HepG2 (cell line): ENCODE data around the gene ACVRL1. TPM values are rescaled to one million over a fixed set of nuclear protein-coding genes. Genes with fewer than 3 reads are reported as not detected.

Source experiments
- ATAC-seq: fragments of 200-7000 bp; cut with Tn5 transposase; 3 replicates; pipeline ENCODE4 v1.9.1; 2020; ENCODE audit warnings: mild to moderate bottlenecking, moderate library complexity
- BruUV-seq: library from RNA; stranded (reverse); fragments of 400-500 nt; replicated peaks from 2 replicates; lab custom pipeline; 2021; lab: Mats Ljungman, UMichigan
- CTCF ChIA-PET: fragments of 300-600 bp; formaldehyde crosslinking; extraction: SDS; loops from one replicate; lab custom pipeline; 2021; ENCODE audit warnings: low total read pairs, inconsistent platforms, low intra/inter-chr PET ratio; lab: Yijun Ruan, JAX
- POLR2A ChIA-PET: fragments of 350-600 bp; sonication (Branson Sonifier 250); formaldehyde crosslinking; loops from one replicate; lab custom pipeline; 2020; ENCODE audit warnings: antibody characterized with exemption, inconsistent platforms; lab: Yijun Ruan, JAX
- DNase-seq: peaks from one replicate; pipeline ENCODE4 v3.0.0-alpha.2; 2015; ENCODE audit warnings: low spot score
- FAIRE-seq: peaks from 3 replicates; lab custom pipeline; 2011; peaks lifted over from hg19 to GRCh38; lab: Jason Lieb, UNC
- H2AFZ ChIP-seq: one replicate; pipeline ENCODE4 v1.6.1; 2011; ENCODE audit warnings: low read length, inconsistent platforms
- H3K27ac ChIP-seq: fragments of 300-600 bp; 3 replicates; pipeline ENCODE4 v1.8.0; 2011; ENCODE audit warnings: mixed run types, mild to moderate bottlenecking, mixed read lengths, low read length, inconsistent platforms; ENCODE audit not compliant: insufficient read depth; ENCODE audit errors: extremely low read length
- H3K27me3 ChIP-seq, 2 experiments: fragments of 200-600 bp in 1 of 2; 2 replicates in 1 of 2; 3 replicates in 1 of 2; pipeline versions ENCODE4 v1.6.0 to v1.8.0; 2011; ENCODE audit warnings: low read length in 2 of 2, mild to moderate bottlenecking in 2 of 2, moderate library complexity in 2 of 2, inconsistent platforms in 1 of 2; ENCODE audit not compliant: insufficient read depth in 2 of 2, control insufficient read depth in 1 of 2
- H3K36me3 ChIP-seq, 2 experiments: fragments of 200-600 bp in 1 of 2; replicated peaks in 1 of 2; 2 replicates in 1 of 2; 3 replicates in 1 of 2; pipeline versions ENCODE4 v1.5.1 to v1.8.0; 2011; ENCODE audit warnings: low read length in 2 of 2, inconsistent platforms in 1 of 2; ENCODE audit not compliant: insufficient read depth in 2 of 2, control insufficient read depth in 1 of 2
- H3K4me1 ChIP-seq: 2 replicates; pipeline ENCODE4 v1.5.1; 2012; ENCODE audit warnings: low read length, inconsistent platforms; ENCODE audit not compliant: insufficient read depth
- H3K4me2 ChIP-seq: 2 replicates; pipeline ENCODE4 v1.6.0; 2011; ENCODE audit warnings: low read depth, low read length, inconsistent platforms
- H3K4me3 ChIP-seq, 3 experiments: fragments of 200-600 bp in 1 of 3; sonication (generic), shearing (Covaris generic) in 1 of 3; replicated peaks in 1 of 3; 2 replicates each; pipeline ENCODE4 v1.5.1; 2011 to 2016; ENCODE audit warnings: low read length in 3 of 3, inconsistent platforms in 2 of 3, low read depth in 2 of 3, mild to moderate bottlenecking in 2 of 3, control low read depth in 1 of 3, mixed read lengths in 1 of 3; ENCODE audit not compliant: insufficient read depth in 1 of 3
- H3K79me2 ChIP-seq: one replicate; pipeline ENCODE4 v1.6.1; 2011; ENCODE audit warnings: low read length, inconsistent platforms; ENCODE audit not compliant: insufficient read depth
- H3K9ac ChIP-seq: 2 replicates; pipeline ENCODE4 v1.6.0; 2011; ENCODE audit warnings: mild to moderate bottlenecking, low read depth, low read length, inconsistent platforms; ENCODE audit not compliant: insufficient read depth
- H3K9me3 ChIP-seq: 2 replicates; pipeline ENCODE4 v1.5.1; 2012; ENCODE audit warnings: mild to moderate bottlenecking, low read length
- H4K20me1 ChIP-seq: 2 replicates; pipeline ENCODE4 v1.6.0; 2011; ENCODE audit warnings: inconsistent platforms, mild to moderate bottlenecking, low read length, moderate library complexity; ENCODE audit not compliant: insufficient read depth
- ATF7 ChIP-seq, 2 experiments: fragments of 450-650 bp in 1 of 2; sonication (generic) in 1 of 2; formaldehyde crosslinking in 1 of 2; IDR thresholded peaks; 2 replicates each; pipeline versions ENCODE4 v1.4.0 to v1.6.1; 2016 to 2020; ENCODE audit warnings: antibody characterized with exemption in 1 of 2, mild to moderate bottlenecking in 1 of 2, missing genetic modification reagents in 1 of 2
- E2F5 ChIP-seq: sonication (generic); formaldehyde crosslinking; conservative IDR thresholded peaks from 2 replicates; pipeline ENCODE4 v1.4.0; 2020; ENCODE audit warnings: missing genetic modification reagents
- RFXAP ChIP-seq: sonication (generic); formaldehyde crosslinking; IDR thresholded peaks from 2 replicates; pipeline ENCODE4 v1.4.0; 2020; ENCODE audit warnings: missing genetic modification reagents, borderline replicate concordance
- ZNF629 ChIP-seq: sonication (generic); formaldehyde crosslinking; conservative IDR thresholded peaks from 2 replicates; pipeline ENCODE4 v1.5.0; 2020; ENCODE audit warnings: missing genetic modification reagents
- WGBS: methylation state at CpG from one replicate; pipeline ENCODE4 v1.1.6; 2017; ENCODE audit warnings: low lambda C conversion rate; 5-methylcytosine and 5-hydroxymethylcytosine counted together
- in situ Hi-C: cut with HindIII; loops from 2 replicates; pipeline ENCODE4 v1.10.0; 2017; ENCODE audit warnings: low pct_unique_long_range_greater_than_20kb; ENCODE audit not compliant: extremely low pct_ligation_motif_present
- intact Hi-C: fragments of 100-400 bp; cut with micrococcal nuclease; formaldehyde crosslinking; loops from one replicate; pipeline ENCODE4 v1.10.0; 2022; ENCODE audit not compliant: unreplicated experiment
- polyA plus RNA-seq, 8 experiments: library from polyadenylated mRNA; depleted of rRNA in 3 of 8; stranded (reverse) in 7 of 8; unstranded in 1 of 8; fragments of >200 nt; fragmentation: Illumina TruSeq in 4 of 8; extraction: Trizol in 4 of 8; gene quantifications; 2 replicates each; pipeline versions ENCODE4 v1.2.1 to v1.2.3, GENCODE V29; 2011 to 2016; ENCODE audit warnings: low read depth in 4 of 8, missing spikeins in 1 of 8, mixed read lengths in 1 of 8; ENCODE audit not compliant: insufficient read depth in 1 of 8
- total RNA-seq, 5 experiments: library from RNA; depleted of rRNA; stranded (reverse); fragments of >200 nt; fragmentation: Illumina TruSeq; extraction: Trizol; gene quantifications; 2 replicates each; pipeline ENCODE4 v1.2.3, GENCODE V29; 2016; ENCODE audit warnings: low read depth in 1 of 5

The ACVRL1 gene
- total and polyA plus RNA-seq, 2 of the 13 experiments (the other 11 are each of a cell fraction or from before 2014, with no cell fraction given), result not detected

GRCh38 chr12:51871918-51872688 lies 35.2 kb upstream of the ACVRL1 start:
- H3K4me2 ChIP-seq, result no peak overlapping the region
- no peak for TF ChIP-seq ATF7 (IDR thresholded peaks at IDR 0.05)
- no peak for TF ChIP-seq ATF7 (CRISPR knock-in tag; IDR thresholded peaks at IDR 0.05)
- no peak for TF ChIP-seq E2F5 (CRISPR knock-in tag)
- ChIA-PET CTCF (no interaction called here), POLR2A (no interaction called here)
- in situ Hi-C loops (no loop called here), intact Hi-C loops (loop anchor here (1.0 kb wide), 1 partner anchor 25 kb away; no protein-coding TSS in a partner anchor)
- H2AFZ ChIP-seq, result no peak overlapping the region
- no peaks in the 10 kb centered on the region for H3K36me3 ChIP-seq
- H3K79me2 ChIP-seq, result no peaks in the 10 kb centered on the region
- FAIRE-seq (no peak), DNase-seq (no peak), ATAC-seq (no peak)
- H3K27me3 ChIP-seq, result peaks cover 9 to 44% of the 10 kb centered on the region in 2 experiments; a peak in 4 of 5 replicates
- H3K4me3 ChIP-seq, result no peak overlapping the region
- no TSS peak for BruUV-seq
- H3K9me3 ChIP-seq, result no peaks in the 10 kb centered on the region
- peaks cover 25% of the 10 kb centered on the region for H3K4me1 ChIP-seq
- H4K20me1 ChIP-seq, result no peaks in the 10 kb centered on the region
- no peak overlapping the region for H3K9ac ChIP-seq
- WGBS, result 20% methylated on average over 9 of the region's 17 CpGs
- no peak overlapping the region for H3K27ac ChIP-seq

GRCh38 chr12:51872689-51872981 lies 34.7 kb upstream of the ACVRL1 start:
- H4K20me1 ChIP-seq, result no peaks in the 10 kb centered on the region
- no peak overlapping the region for H3K9ac ChIP-seq
- H2AFZ ChIP-seq, result no peak overlapping the region
- H3K4me1 ChIP-seq, result peaks cover 20% of the 10 kb centered on the region
- FAIRE-seq, result no peak
- no peak overlapping the region for H3K27ac ChIP-seq
- intact Hi-C loops, result loop anchor here (1.0 kb wide), 1 partner anchor 25 kb away; no protein-coding TSS in a partner anchor
- ATAC-seq, result no peak
- no peaks in the 10 kb centered on the region for H3K36me3 ChIP-seq
- in situ Hi-C loops, result no loop called here
- DNase-seq, result no peak
- CTCF ChIA-PET, result no interaction called here
- H3K79me2 ChIP-seq, result no peaks in the 10 kb centered on the region
- 0 out of 2 replicates have a peak, but pooled peaks have one; percentile 21 for TF ChIP-seq ZNF629 (CRISPR knock-in tag)
- TF ChIP-seq RFXAP (CRISPR knock-in tag), result no peak
- WGBS, result 77% methylated on average over 3 of the region's 3 CpGs
- H3K4me3 ChIP-seq, result no peak overlapping the region
- POLR2A ChIA-PET, result no interaction called here
- H3K27me3 ChIP-seq, result peaks cover 7 to 40% of the 10 kb centered on the region in 2 experiments; a peak in 4 of 5 replicates
- H3K4me2 ChIP-seq, result no peak overlapping the region
- BruUV-seq, result no TSS peak
- H3K9me3 ChIP-seq, result no peaks in the 10 kb centered on the region
